Right lobe of liver (tissue), 6 donors: Measurements from ENCODE around the gene C10orf105. TPM values are rescaled to one million over a fixed set of nuclear protein-coding genes. Genes with fewer than 3 reads are reported as not detected.

Experiments used
- ATAC-seq, 4 donors: fragments of 200-7000 bp; cut with Tn5 transposase; one replicate each; pipeline ENCODE4 v1.9.1; 2020; ENCODE audit warnings: mild to moderate bottlenecking in 4 of 4, moderate library complexity in 4 of 4
- DNase-seq, 3 donors: peaks; one replicate each; pipeline ENCODE4 v3.0.0-alpha.2; 2020
- H3K27ac ChIP-seq, 3 donors: fragments of 200-600 bp; one replicate each; pipeline ENCODE4 v1.8.0; 2022
- H3K27me3 ChIP-seq, 2 donors: fragments of 200-600 bp; one replicate each; pipeline ENCODE4 v1.8.0; 2022
- H3K36me3 ChIP-seq, 4 donors: fragments of 200-600 bp; sonication (generic) in 1 of 4; one replicate each; pipeline versions ENCODE4 v1.5.1 to v1.8.0; 2017 to 2022; ENCODE audit warnings: control low read depth in 1 of 4
- H3K4me1 ChIP-seq, 4 donors: fragments of 200-600 bp; sonication (generic) in 1 of 4; one replicate each; pipeline versions ENCODE4 v1.5.1 to v1.8.0; 2017 to 2022; ENCODE audit warnings: control low read depth in 1 of 4
- H3K4me3 ChIP-seq, 3 donors: fragments of 200-600 bp; one replicate each; pipeline ENCODE4 v1.8.0; 2022
- H3K9me3 ChIP-seq, 4 donors: fragments of 200-600 bp; sonication (generic) in 1 of 4; one replicate each; pipeline versions ENCODE4 v1.5.1 to v1.8.0; 2017 to 2022; ENCODE audit warnings: control low read depth in 1 of 4
- CTCF ChIP-seq, 4 donors: fragments of 200-600 bp in 3 of 4; fragments of 450-650 bp in 1 of 4; IDR thresholded peaks; one replicate each; pipeline versions ENCODE4 v1.5.1 to v1.8.0; 2016 to 2022; ENCODE audit warnings: antibody characterized with exemption in 4 of 4, mild to moderate bottlenecking in 2 of 4
- POLR2A ChIP-seq: fragments of 450-650 bp; IDR thresholded peaks from one replicate; pipeline ENCODE4 v1.6.1; 2017; ENCODE audit warnings: antibody characterized with exemption, mild to moderate bottlenecking
- WGBS: methylation state at CpG from one replicate; pipeline ENCODE4 v1.1.6; 2018; ENCODE audit warnings: low coverage, low lambda C conversion rate; ENCODE audit not compliant: insufficient coverage; ENCODE audit errors: missing lambda C conversion rate; 5-methylcytosine and 5-hydroxymethylcytosine counted together
- intact Hi-C, 2 donors: fragments of 100-400 bp; cut with DNase I; formaldehyde crosslinking; loops; one replicate each; pipeline versions ENCODE4 v1.11.2 to v1.14.1; 2022
- total RNA-seq, 6 experiments: library from RNA; depleted of rRNA in 2 of 6; stranded (reverse); fragments of >200 nt in 2 of 6; fragmentation: NEBNext Ultra II Directional in 3 of 6; extraction: Animal tissue kit (Norgen Biotek cat#: 25700) in 3 of 6; gene quantifications; one replicate each; pipeline versions ENCODE4 v1.1.0 to v1.2.4, GENCODE V29; 2016 to 2023
- donor health status: DM: no; HTN: yes; CAD: no.
- donor health status: DM: no; HTN: no; CAD: no.
- donor health status: DM: no; HTN: no; CAD: no.
- donor health status: DM: no; HTN: yes; CAD: no.
- donor health status: DM: no; HTN: yes; CAD: no.

C10orf105 gene
- total RNA-seq, 6 experiments from 2014 or later, result 0.05 TPM; not detected in 5

- TF ChIP-seq CTCF (IDR thresholded peaks at IDR 0.05), result no peak
- TF ChIP-seq POLR2A, result no peak
- H3K27me3 ChIP-seq, result no peaks in the 10 kb centered on the region
- intact Hi-C loops, result no loop called here
- H3K4me1 ChIP-seq, result peaks cover 0 to 7% (median 0%) of the 10 kb centered on the region in 4 donors
- H3K36me3 ChIP-seq, result no peaks in the 10 kb centered on the region
- no peaks in the 10 kb centered on the region for H3K9me3 ChIP-seq
- H3K4me3 ChIP-seq, result no peak overlapping the region
- DNase-seq, result no peak
- ATAC-seq, result peak in 1 of 4 donors; percentile 52
- WGBS, result 47% methylated on average over 2 of the region's 3 CpGs
- peak overlapping the region in 2 of 3 donors; percentile 4 to 24 for H3K27ac ChIP-seq
Observed at GRCh38 chr10:71754562-71754961, 35.0 kb upstream of the C10orf105 start.

- H3K36me3 ChIP-seq, result no peaks in the 10 kb centered on the region
- no peak overlapping the region for H3K4me3 ChIP-seq
- H3K27me3 ChIP-seq, result no peaks in the 10 kb centered on the region
- H3K27ac ChIP-seq, result peak overlapping the region; percentile 4 to 38 (median 7)
- no peak for DNase-seq
- ATAC-seq, result no peak
- 40% methylated on average over 6 of the region's 8 CpGs for WGBS
- H3K9me3 ChIP-seq, result no peaks in the 10 kb centered on the region
- H3K4me1 ChIP-seq, result peaks cover 0 to 11% (median 0%) of the 10 kb centered on the region in 4 donors
- TF ChIP-seq CTCF (IDR thresholded peaks at IDR 0.05) (no peak), POLR2A (no peak)
- intact Hi-C loops, result no loop called here
Observed at GRCh38 chr10:71753960-71754505, 34.5 kb upstream of the C10orf105 start.

DNA sequence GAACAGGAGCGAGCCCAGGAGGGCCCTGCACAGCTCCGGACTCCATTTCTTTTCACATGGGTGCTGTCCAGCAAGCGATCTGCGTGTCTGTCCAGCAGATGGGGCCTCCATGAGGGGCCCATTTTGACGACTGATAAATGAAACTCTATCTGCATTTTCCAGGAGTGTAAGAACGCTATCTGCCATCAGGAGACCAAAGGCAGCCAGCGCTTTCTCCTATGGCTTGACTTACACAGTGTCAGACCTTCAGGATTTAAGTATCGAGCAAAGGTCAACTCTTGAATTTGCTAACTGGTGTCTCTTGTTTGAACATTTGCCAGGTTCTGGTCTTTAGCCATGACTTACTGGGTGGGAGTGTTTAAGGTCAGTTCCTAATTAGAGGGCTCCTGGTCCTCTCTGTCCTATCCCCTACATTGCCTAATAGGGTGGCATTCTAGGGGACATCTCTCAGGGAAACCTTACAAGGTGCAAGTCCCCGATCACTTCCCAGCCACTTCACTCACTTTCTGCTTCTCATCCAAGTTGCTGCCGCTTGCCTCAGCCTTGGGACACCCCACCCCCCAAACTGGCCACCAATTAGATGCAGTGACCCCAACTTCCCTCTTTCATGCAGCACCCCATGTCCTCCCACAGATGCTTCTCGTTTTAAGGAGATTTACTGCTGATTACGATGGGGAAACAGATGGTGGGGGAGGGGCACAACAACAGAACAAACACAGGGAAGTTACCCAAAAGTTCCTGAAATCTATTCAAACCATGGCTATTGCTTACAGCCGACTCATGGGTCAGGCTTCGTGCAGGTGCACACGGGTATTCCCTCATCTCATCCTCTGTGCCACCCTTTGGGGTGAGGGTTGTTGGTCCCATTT lies 33.7 kb upstream of the C10orf105 start:
- DNase-seq (peak in 1 of 3 donors; percentile 69), ATAC-seq (peak; percentile 10 to 42 (median 27))
- H3K4me3 ChIP-seq, result no peak overlapping the region
- no peaks in the 10 kb centered on the region for H3K36me3 ChIP-seq
- H3K27ac ChIP-seq, result peak overlapping the region in 2 of 3 donors; percentile 24 to 43
- peak; percentile 15 for TF ChIP-seq POLR2A
- TF ChIP-seq CTCF (IDR thresholded peaks at IDR 0.05), result no peak
- 66% methylated on average over 14 of the region's 15 CpGs for WGBS
- no peaks in the 10 kb centered on the region for H3K27me3 ChIP-seq
- H3K4me1 ChIP-seq, result peaks cover 0 to 14% (median 0%) of the 10 kb centered on the region in 4 donors
- no peaks in the 10 kb centered on the region for H3K9me3 ChIP-seq
- intact Hi-C loops, result no loop called here

GRCh38 chr10:71752391-71753090 lies 33.0 kb upstream of the C10orf105 start:
- TF ChIP-seq CTCF (IDR thresholded peaks at IDR 0.05), result no peak
- no peak for TF ChIP-seq POLR2A
- DNase-seq, result peak in 1 of 3 donors; percentile 46
- Histone ChIP-seq H3K4me1 (peaks cover 0 to 22% (median 0%) of the 10 kb centered on the region in 4 donors), H3K4me3 (no peak overlapping the region), H3K27ac (peak overlapping the region in 2 of 3 donors; percentile 24 to 43), H3K9me3 (no peaks in the 10 kb centered on the region), H3K27me3 (no peaks in the 10 kb centered on the region), H3K36me3 (no peaks in the 10 kb centered on the region)
- intact Hi-C loops, result no loop called here
- WGBS, result 60% methylated on average over 1 of the region's 8 CpGs
- ATAC-seq, result no peak
